HUDEP-2 (cell line): Measurements from ENCODE around the gene THADA.

Experiments used
- DNase-seq, 76 experiments: peaks; one replicate each; lab custom pipeline; 2025; ENCODE audit not compliant: unreplicated experiment in 76 of 76; lab: John Stamatoyannopoulos, UW

Gene THADA

GRCh38 chr2:43218155-43218701 is 377.6 kb downstream of the THADA start:
- peak in 45 of 76 experiments; percentile 2 to 78 (median 47) for DNase-seq

- DNase-seq = peak in 1 of 76 experiments; percentile 18
These were observed 378.3 kb downstream of the THADA start for GRCh38 chr2:43217228-43218154.

- DNase-seq = no peak
These were observed 379.2 kb downstream of the THADA start for GRCh38 chr2:43216629-43217028.

- no peak for DNase-seq
These were observed 380.1 kb downstream of the THADA start for GRCh38 chr2:43215673-43216255.

GRCh38 chr2:43214253-43214652 is 381.6 kb downstream of the THADA start:
- no peak for DNase-seq

- DNase-seq = peak in 67 of 76 experiments; percentile 13 to 83 (median 55)
These were observed 382.9 kb downstream of the THADA start for GRCh38 chr2:43212931-43213330.

GRCh38 chr2:43212216-43212835 is 383.5 kb downstream of the THADA start:
- peak in 63 of 76 experiments; percentile 11 to 86 (median 56) for DNase-seq

- DNase-seq = peak in 73 of 76 experiments; percentile 53 to 94 (median 84)
These were observed 385.2 kb downstream of the THADA start for GRCh38 chr2:43210467-43211303.

GRCh38 chr2:43210125-43210466 is 385.7 kb downstream of the THADA start:
- no peak for DNase-seq

- no peak for DNase-seq
These were observed 386.6 kb downstream of the THADA start for GRCh38 chr2:43209204-43209717.

- no peak for DNase-seq
These were observed 388.1 kb downstream of the THADA start for GRCh38 chr2:43207553-43208300.

- DNase-seq = no peak
These were observed 389.2 kb downstream of the THADA start for GRCh38 chr2:43206602-43207001.

GRCh38 chr2:43203373-43203772 is 392.5 kb downstream of the THADA start:
- DNase-seq = no peak

GRCh38 chr2:43202289-43202688 is 393.5 kb downstream of the THADA start:
- DNase-seq = no peak

GRCh38 chr2:43201497-43201896 is 394.3 kb downstream of the THADA start:
- no peak for DNase-seq

GRCh38 chr2:43201016-43201415 is 394.8 kb downstream of the THADA start:
- DNase-seq = no peak

- DNase-seq = no peak
These were observed 396.0 kb downstream of the THADA start for GRCh38 chr2:43199492-43200488.

GRCh38 chr2:43198263-43198662 is 397.6 kb downstream of the THADA start:
- DNase-seq = no peak
